ENCODE data around the gene TMPRSS3. TPM values are rescaled to one million over a fixed set of nuclear protein-coding genes. Genes with fewer than 3 reads are reported as not detected.
A peak's percentile ranks its signal among the peaks of the same experiment; 100 is the strongest.

Gene TMPRSS3
- total and polyA plus RNA-seq, 2 donors (not counting 1 experiment from before 2014, with no cell fraction given): 0.10 to 0.12 TPM

- Histone ChIP-seq H3K36me3 (replicated peaks in 1 of 2; ENCODE audit: control extremely low read depth in 1 of 2, control insufficient read depth in 1 of 2, extremely low read depth in 1 of 2, insufficient read depth in 2 of 2, low read length in 1 of 2) (no peaks in the 10 kb centered on the region), H2AFZ (ENCODE audit: insufficient read depth, low read depth, low read length, poor library complexity, severe bottlenecking) (no peak overlapping the region), H3K9ac (ENCODE audit: low read length) (no peak overlapping the region), H3K27ac (ENCODE audit: low read length in 2 of 2) (no peak overlapping the region), H3K9me3 (ENCODE audit: control extremely low read depth in 1 of 3, control insufficient read depth in 2 of 3, insufficient read depth in 1 of 3, low read length in 2 of 3) (peaks cover 0 to 1% (median 0%) of the 10 kb centered on the region in 3 donors), H4K20me1 (ENCODE audit: control insufficient read depth, insufficient read depth, low read length, poor library complexity, severe bottlenecking) (no peaks in the 10 kb centered on the region), H3K79me2 (ENCODE audit: control insufficient read depth, insufficient read depth, low read length) (no peaks in the 10 kb centered on the region), H3K4me2 (replicated peaks; ENCODE audit: low read depth, low read length, poor library complexity, severe bottlenecking) (peak overlapping the region; percentile 43), H3K4me1 (ENCODE audit: control insufficient read depth in 2 of 2, insufficient read depth in 2 of 2, low read length in 2 of 2) (peaks cover 9 to 21% of the 10 kb centered on the region in 2 donors), H3K27me3 (replicated peaks in 1 of 4; ENCODE audit: control extremely low read depth in 1 of 4, control insufficient read depth in 3 of 4, insufficient read depth in 4 of 4, low read length in 3 of 4) (peaks cover 0 to 6% (median 0%) of the 10 kb centered on the region in 4 experiments), H3K4me3 (ENCODE audit: control extremely low read depth in 1 of 5, extremely low read depth in 1 of 5, insufficient read depth in 1 of 5, low read depth in 2 of 5, low read length in 4 of 5) (no peak overlapping the region)
- Mint-ChIP-seq H3K27ac (peak overlapping the region; percentile 43), H3K4me3 (peak overlapping the region; percentile 51), H3K27me3 (peaks cover 14% of the 10 kb centered on the region), H3K9me3 (ENCODE audit: insufficient read depth) (no peaks in the 10 kb centered on the region), H3K4me1 (peaks cover 45% of the 10 kb centered on the region)
- ChIA-PET CTCF (interaction anchor here (0.7 to 1.4 kb wide), 2 partner anchors 15 to 143 kb away, joined by 3 to 5 read pairs; no protein-coding TSS in a partner anchor), POLR2A (no interaction called here)
- no peak for ATAC-seq (ENCODE audit: low read depth)
- no peak for DNase-seq
- intact Hi-C loops (cut with micrococcal nuclease): loop anchor here (2.0 kb wide), 1 partner anchor 21 kb away; no protein-coding TSS in a partner anchor
- WGBS (ENCODE audit: insufficient coverage): no CpG with 5 or more reads among the region's 8 CpGs
- TF ChIP-seq EZH2 (IDR thresholded peaks at IDR 0.05; ENCODE audit: borderline replicate concordance, insufficient read depth, low read depth, low read length, poor library complexity, severe bottlenecking) (no peak), CTCF (IDR thresholded peaks at IDR 0.05) (no peak)
These were observed 2.4 kb downstream of the TMPRSS3 start for GRCh38 chr21:42393443-42393950.

GRCh38 chr21:42392731-42393442, 3.0 kb downstream of the TMPRSS3 start:
- WGBS (ENCODE audit: insufficient coverage): 76% methylated on average over 9 of the region's 17 CpGs
- Mint-ChIP-seq H3K4me1 (peaks cover 40% of the 10 kb centered on the region), H3K27ac (peak overlapping the region; percentile 43), H3K27me3 (peaks cover 18% of the 10 kb centered on the region), H3K9me3 (ENCODE audit: insufficient read depth) (no peaks in the 10 kb centered on the region), H3K4me3 (peak overlapping the region; percentile 51)
- DNase-seq (peak; percentile 60), ATAC-seq (ENCODE audit: low read depth) (peak; percentile 78)
- POLR2A ChIA-PET: no interaction called here
- no peaks in the 10 kb centered on the region for H3K79me2 ChIP-seq (ENCODE audit: control insufficient read depth, insufficient read depth, low read length)
- intact Hi-C loops (cut with micrococcal nuclease): loop anchor here (2.0 kb wide), 1 partner anchor 22 kb away; no protein-coding TSS in a partner anchor
- no peak overlapping the region for H2AFZ ChIP-seq (ENCODE audit: insufficient read depth, low read depth, low read length, poor library complexity, severe bottlenecking)
- no peaks in the 10 kb centered on the region for H4K20me1 ChIP-seq (ENCODE audit: control insufficient read depth, insufficient read depth, low read length, poor library complexity, severe bottlenecking)
- CTCF ChIA-PET: interaction anchor here (0.7 to 1.4 kb wide), 4 partner anchors 14 to 144 kb away, joined by 3 to 5 read pairs (median 3); no protein-coding TSS in a partner anchor
- TF ChIP-seq EZH2 (IDR thresholded peaks at IDR 0.05; ENCODE audit: borderline replicate concordance, insufficient read depth, low read depth, low read length, poor library complexity, severe bottlenecking): no peak
- no peak for TF ChIP-seq CTCF (IDR thresholded peaks at IDR 0.05)
- H3K9me3 ChIP-seq (ENCODE audit: control extremely low read depth in 1 of 3, control insufficient read depth in 2 of 3, insufficient read depth in 1 of 3, low read length in 2 of 3): peaks cover 0 to 1% (median 0%) of the 10 kb centered on the region in 3 donors
- no peak overlapping the region for H3K27ac ChIP-seq (ENCODE audit: low read length in 2 of 2)
- peaks cover 9 to 21% of the 10 kb centered on the region in 2 donors for H3K4me1 ChIP-seq (ENCODE audit: control insufficient read depth in 2 of 2, insufficient read depth in 2 of 2, low read length in 2 of 2)
- peaks cover 0 to 7% (median 0%) of the 10 kb centered on the region in 4 experiments for H3K27me3 ChIP-seq (replicated peaks in 1 of 4; ENCODE audit: control extremely low read depth in 1 of 4, control insufficient read depth in 3 of 4, insufficient read depth in 4 of 4, low read length in 3 of 4)
- H3K36me3 ChIP-seq (replicated peaks in 1 of 2; ENCODE audit: control extremely low read depth in 1 of 2, control insufficient read depth in 1 of 2, extremely low read depth in 1 of 2, insufficient read depth in 2 of 2, low read length in 1 of 2): no peaks in the 10 kb centered on the region
- H3K4me3 ChIP-seq (ENCODE audit: control extremely low read depth in 1 of 5, extremely low read depth in 1 of 5, insufficient read depth in 1 of 5, low read depth in 2 of 5, low read length in 4 of 5): no peak overlapping the region
- no peak overlapping the region for H3K9ac ChIP-seq (ENCODE audit: low read length)
- H3K4me2 ChIP-seq (replicated peaks; ENCODE audit: low read depth, low read length, poor library complexity, severe bottlenecking): peak overlapping the region; percentile 43

All from B cell (primary cell).